ENCODE results near the gene NAPB. TPM values are rescaled to one million over a fixed set of nuclear protein-coding genes. Genes with fewer than 3 reads are reported as not detected.

The NAPB gene
- total RNA-seq, 1 donor from 2014 or later, result 13.1 TPM

GRCh38 chr20:23441850-23442313, 20.6 kb upstream of the NAPB start:
- H3K36me3 Mint-ChIP-seq (ENCODE audit: low read depth, unreplicated experiment), result no peaks in the 10 kb centered on the region

GRCh38 chr20:23440004-23440403, 18.7 kb upstream of the NAPB start:
- Histone ChIP-seq H3K9me3 (ENCODE audit: insufficient read depth, low read depth, low read length) (no peaks in the 10 kb centered on the region), H3K4me1 (ENCODE audit: insufficient read depth, low read length) (no peaks in the 10 kb centered on the region), H3K79me2 (ENCODE audit: insufficient read depth, low read length) (no peaks in the 10 kb centered on the region), H3K27me3 (ENCODE audit: insufficient read depth, low read length) (peaks cover 3% of the 10 kb centered on the region), H3K4me3 (ENCODE audit: insufficient read depth, low read depth, low read length) (no peak overlapping the region), H3K27ac (ENCODE audit: low read depth, low read length) (no peak overlapping the region), H3K9ac (ENCODE audit: low read length) (no peak overlapping the region), H3K36me3 (ENCODE audit: insufficient read depth, low read length) (no peaks in the 10 kb centered on the region), H2AFZ (ENCODE audit: low read depth, low read length) (no peak overlapping the region), H3K4me2 (ENCODE audit: low read length) (no peak overlapping the region), H4K20me1 (ENCODE audit: insufficient read depth, low read length) (no peaks in the 10 kb centered on the region)
- TF ChIP-seq, protein P1, sequence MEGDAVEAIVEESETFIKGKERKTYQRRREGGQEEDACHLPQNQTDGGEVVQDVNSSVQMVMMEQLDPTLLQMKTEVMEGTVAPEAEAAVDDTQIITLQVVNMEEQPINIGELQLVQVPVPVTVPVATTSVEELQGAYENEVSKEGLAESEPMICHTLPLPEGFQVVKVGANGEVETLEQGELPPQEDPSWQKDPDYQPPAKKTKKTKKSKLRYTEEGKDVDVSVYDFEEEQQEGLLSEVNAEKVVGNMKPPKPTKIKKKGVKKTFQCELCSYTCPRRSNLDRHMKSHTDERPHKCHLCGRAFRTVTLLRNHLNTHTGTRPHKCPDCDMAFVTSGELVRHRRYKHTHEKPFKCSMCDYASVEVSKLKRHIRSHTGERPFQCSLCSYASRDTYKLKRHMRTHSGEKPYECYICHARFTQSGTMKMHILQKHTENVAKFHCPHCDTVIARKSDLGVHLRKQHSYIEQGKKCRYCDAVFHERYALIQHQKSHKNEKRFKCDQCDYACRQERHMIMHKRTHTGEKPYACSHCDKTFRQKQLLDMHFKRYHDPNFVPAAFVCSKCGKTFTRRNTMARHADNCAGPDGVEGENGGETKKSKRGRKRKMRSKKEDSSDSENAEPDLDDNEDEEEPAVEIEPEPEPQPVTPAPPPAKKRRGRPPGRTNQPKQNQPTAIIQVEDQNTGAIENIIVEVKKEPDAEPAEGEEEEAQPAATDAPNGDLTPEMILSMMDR (IDR thresholded peaks at IDR 0.05; ENCODE audit: insufficient read depth, low read depth, low read length), result no peak
- TF ChIP-seq EZH2 (IDR thresholded peaks at IDR 0.05; ENCODE audit: insufficient read depth, low read length), result no peak
- Mint-ChIP-seq H3K4me3 (ENCODE audit: unreplicated experiment) (no peak overlapping the region), H3K9me3 (ENCODE audit: unreplicated experiment) (no peaks in the 10 kb centered on the region), H3K27me3 (ENCODE audit: low read depth, unreplicated experiment) (peaks cover 11% of the 10 kb centered on the region), H3K36me3 (ENCODE audit: low read depth, unreplicated experiment) (no peaks in the 10 kb centered on the region), H3K4me1 (ENCODE audit: low read depth, unreplicated experiment) (peaks cover under 1% of the 10 kb centered on the region), H3K27ac (ENCODE audit: unreplicated experiment) (no peak overlapping the region)
- FAIRE-seq (no peak), DNase-seq (ENCODE audit: low read depth) (no peak)

More at GRCh38 chr20:23441850-23442313, 20.6 kb upstream of the NAPB start:
- H3K4me3 ChIP-seq (ENCODE audit: insufficient read depth, low read depth, low read length), result no peak overlapping the region
- H3K4me2 ChIP-seq (ENCODE audit: low read length), result no peak overlapping the region
- no peak overlapping the region for H2AFZ ChIP-seq (ENCODE audit: low read depth, low read length)
- H4K20me1 ChIP-seq (ENCODE audit: insufficient read depth, low read length), result no peaks in the 10 kb centered on the region
- DNase-seq (ENCODE audit: low read depth) (peak; percentile 32), FAIRE-seq (no peak)
- H3K27ac Mint-ChIP-seq (ENCODE audit: unreplicated experiment), result no peak overlapping the region
- peaks cover 3% of the 10 kb centered on the region for H3K27me3 ChIP-seq (ENCODE audit: insufficient read depth, low read length)
- no peaks in the 10 kb centered on the region for H3K9me3 Mint-ChIP-seq (ENCODE audit: unreplicated experiment)
- H3K79me2 ChIP-seq (ENCODE audit: insufficient read depth, low read length), result no peaks in the 10 kb centered on the region
- peaks cover 18% of the 10 kb centered on the region for H3K4me1 Mint-ChIP-seq (ENCODE audit: low read depth, unreplicated experiment)
- H3K36me3 ChIP-seq (ENCODE audit: insufficient read depth, low read length), result no peaks in the 10 kb centered on the region
- no peak overlapping the region for H3K9ac ChIP-seq (ENCODE audit: low read length)
- H3K4me3 Mint-ChIP-seq (ENCODE audit: unreplicated experiment), result no peak overlapping the region
- no peak overlapping the region for H3K27ac ChIP-seq (ENCODE audit: low read depth, low read length)
- H3K27me3 Mint-ChIP-seq (ENCODE audit: low read depth, unreplicated experiment), result peaks cover 11% of the 10 kb centered on the region
- peaks cover 13% of the 10 kb centered on the region for H3K4me1 ChIP-seq (ENCODE audit: insufficient read depth, low read length)
- H3K9me3 ChIP-seq (ENCODE audit: insufficient read depth, low read depth, low read length), result no peaks in the 10 kb centered on the region
- TF ChIP-seq, protein P1 (IDR thresholded peaks at IDR 0.05; ENCODE audit: insufficient read depth, low read depth, low read length), result peak; percentile 92
- no peak for TF ChIP-seq EZH2 (IDR thresholded peaks at IDR 0.05; ENCODE audit: insufficient read depth, low read length)

GRCh38 chr20:23438661-23439060, 17.4 kb upstream of the NAPB start:
- Mint-ChIP-seq H3K27ac (ENCODE audit: unreplicated experiment) (no peak overlapping the region), H3K4me3 (ENCODE audit: unreplicated experiment) (no peak overlapping the region), H3K36me3 (ENCODE audit: low read depth, unreplicated experiment) (no peaks in the 10 kb centered on the region), H3K9me3 (ENCODE audit: unreplicated experiment) (no peaks in the 10 kb centered on the region), H3K4me1 (ENCODE audit: low read depth, unreplicated experiment) (no peaks in the 10 kb centered on the region), H3K27me3 (ENCODE audit: low read depth, unreplicated experiment) (peaks cover 11% of the 10 kb centered on the region)
- no peak overlapping the region for H3K4me2 ChIP-seq (ENCODE audit: low read length)
- no peak overlapping the region for H2AFZ ChIP-seq (ENCODE audit: low read depth, low read length)
- H3K27me3 ChIP-seq (ENCODE audit: insufficient read depth, low read length), result peaks cover 3% of the 10 kb centered on the region
- no peak overlapping the region for H3K27ac ChIP-seq (ENCODE audit: low read depth, low read length)
- H3K36me3 ChIP-seq (ENCODE audit: insufficient read depth, low read length), result no peaks in the 10 kb centered on the region
- no peaks in the 10 kb centered on the region for H3K79me2 ChIP-seq (ENCODE audit: insufficient read depth, low read length)
- no peak overlapping the region for H3K4me3 ChIP-seq (ENCODE audit: insufficient read depth, low read depth, low read length)
- no peak for DNase-seq (ENCODE audit: low read depth)
- TF ChIP-seq EZH2 (IDR thresholded peaks at IDR 0.05; ENCODE audit: insufficient read depth, low read length), result no peak
- TF ChIP-seq, protein P1 (IDR thresholded peaks at IDR 0.05; ENCODE audit: insufficient read depth, low read depth, low read length), result no peak
- no peaks in the 10 kb centered on the region for H4K20me1 ChIP-seq (ENCODE audit: insufficient read depth, low read length)
- no peak for FAIRE-seq
- H3K4me1 ChIP-seq (ENCODE audit: insufficient read depth, low read length), result no peaks in the 10 kb centered on the region
- no peak overlapping the region for H3K9ac ChIP-seq (ENCODE audit: low read length)
- H3K9me3 ChIP-seq (ENCODE audit: insufficient read depth, low read depth, low read length), result no peaks in the 10 kb centered on the region

Data from astrocyte (in vitro differentiated cells and primary cell).